HEK293T (cell line): Measurements from ENCODE around the gene RHOU.
"Not testable (repeated sequence)": the region's sequence is repeated elsewhere in the genome, so short reads cannot be mapped to it uniquely, and the experiment has no call there.

Source experiments
- CTCF ChIA-PET: fragments of 350-600 bp; formaldehyde crosslinking; extraction: SDS; loops from one replicate; lab custom pipeline; 2021; ENCODE audit warnings: antibody characterized with exemption, inconsistent platforms; lab: Yijun Ruan, JAX
- POLR2A ChIA-PET: fragments of 350-600 bp; formaldehyde crosslinking; extraction: SDS; loops from one replicate; lab custom pipeline; 2020; ENCODE audit warnings: antibody characterized with exemption, inconsistent platforms; lab: Yijun Ruan, JAX
- DNase-seq: peaks from one replicate; pipeline ENCODE4 v3.0.0; 2012; ENCODE audit warnings: mixed read lengths; ENCODE audit errors: extremely low spot score
- ARNT ChIP-seq: fragments of 450-650 bp; IDR thresholded peaks from 2 replicates; pipeline ENCODE4 v1.6.1; 2017; ENCODE audit warnings: mild to moderate bottlenecking
- BHLHE40 ChIP-seq: fragments of 450-650 bp; IDR thresholded peaks from 2 replicates; pipeline ENCODE4 v1.6.1; 2016; ENCODE audit warnings: mild to moderate bottlenecking, moderate library complexity, borderline replicate concordance
- CTBP1 ChIP-seq: fragments of 450-650 bp; IDR thresholded peaks from 2 replicates; pipeline ENCODE4 v1.6.1; 2016; ENCODE audit warnings: borderline replicate concordance
- ELF4 ChIP-seq: fragments of 450-650 bp; IDR thresholded peaks from 2 replicates; pipeline ENCODE4 v1.6.1; 2017; ENCODE audit warnings: antibody characterized with exemption
- FOXA1 ChIP-seq: fragments of 450-650 bp; IDR thresholded peaks from 2 replicates; pipeline ENCODE4 v1.6.1; 2016; ENCODE audit warnings: mild to moderate bottlenecking
- FOXK2 ChIP-seq: fragments of 450-650 bp; IDR thresholded peaks from 2 replicates; pipeline ENCODE4 v1.6.1; 2016; ENCODE audit warnings: mild to moderate bottlenecking
- FOXM1 ChIP-seq: fragments of 450-650 bp; IDR thresholded peaks from 2 replicates; pipeline ENCODE4 v1.6.1; 2017; ENCODE audit warnings: mild to moderate bottlenecking, borderline replicate concordance
- HDGF ChIP-seq: fragments of 450-650 bp; IDR thresholded peaks from 2 replicates; pipeline ENCODE4 v1.6.1; 2017; ENCODE audit warnings: antibody characterized with exemption, borderline replicate concordance
- L3MBTL2 ChIP-seq: fragments of 450-650 bp; conservative IDR thresholded peaks from 2 replicates; pipeline ENCODE4 v1.6.1; 2016; ENCODE audit warnings: mild to moderate bottlenecking
- LEF1 ChIP-seq: fragments of 450-650 bp; IDR thresholded peaks from 2 replicates; pipeline ENCODE4 v1.6.1; 2017; ENCODE audit warnings: mild to moderate bottlenecking, borderline replicate concordance
- NFRKB ChIP-seq: fragments of 450-650 bp; IDR thresholded peaks from 2 replicates; pipeline ENCODE4 v1.6.1; 2016; ENCODE audit warnings: mild to moderate bottlenecking, moderate library complexity
- PKNOX1 ChIP-seq: fragments of 450-650 bp; IDR thresholded peaks from 2 replicates; pipeline ENCODE4 v1.6.1; 2016
- SP1 ChIP-seq: fragments of 450-650 bp; IDR thresholded peaks from 2 replicates; pipeline ENCODE4 v1.6.1; 2017
- SUZ12 ChIP-seq: fragments of 450-650 bp; IDR thresholded peaks from 2 replicates; pipeline ENCODE4 v1.6.1; 2016; ENCODE audit warnings: mild to moderate bottlenecking
- TARDBP ChIP-seq: fragments of 450-650 bp; IDR thresholded peaks from 2 replicates; pipeline ENCODE4 v1.6.1; 2016
- ZNF384 ChIP-seq: fragments of 450-650 bp; IDR thresholded peaks from 2 replicates; pipeline ENCODE4 v1.6.1; 2016

RHOU gene

DNA sequence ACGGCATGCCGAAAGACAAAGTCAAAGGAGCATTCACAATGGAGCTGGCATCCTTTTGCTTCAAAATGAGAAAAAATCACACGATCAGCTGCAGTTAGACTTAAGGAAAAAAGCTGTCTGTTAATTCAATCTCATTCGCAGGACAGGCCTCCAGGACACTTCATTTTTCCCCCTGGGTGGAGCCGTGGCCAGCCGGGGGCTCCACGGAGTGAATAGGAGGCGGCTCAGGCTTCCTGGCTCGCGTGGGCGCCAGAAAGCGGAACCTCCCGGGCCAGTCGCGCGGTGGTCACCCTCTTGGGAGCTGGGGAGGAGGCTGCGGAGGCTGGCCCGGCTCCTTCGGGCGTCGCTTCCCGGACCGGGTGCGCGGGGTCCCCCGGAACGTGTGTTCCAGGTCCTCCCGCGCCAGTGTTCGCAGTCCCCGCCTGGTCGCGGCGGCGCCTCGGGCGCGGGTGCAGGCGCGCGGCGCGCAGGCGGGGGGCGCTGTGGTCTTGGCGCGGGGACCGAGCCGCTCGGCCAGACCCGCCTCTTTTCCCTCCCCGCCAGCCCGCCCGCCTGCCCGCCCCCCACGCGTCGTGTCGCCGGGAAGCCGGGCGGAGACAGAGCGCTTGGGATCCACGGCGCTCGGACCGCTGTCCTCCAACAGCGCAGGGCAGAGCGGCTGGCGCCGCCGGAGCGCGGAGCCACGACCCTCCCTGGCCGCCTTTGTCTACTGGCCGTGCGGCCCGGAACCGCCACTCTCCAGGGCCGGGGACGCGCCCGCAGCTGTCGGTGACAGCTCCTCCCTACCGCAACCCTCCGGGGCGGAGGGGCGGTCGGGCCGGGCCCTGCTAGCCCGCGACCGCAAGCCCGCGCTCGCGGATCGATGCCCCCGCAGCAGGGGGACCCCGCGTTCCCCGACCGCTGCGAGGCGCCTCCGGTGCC is at the start of gene RHOU:
Gene RHOU (plus strand): TSS at position 599 of the 921 bp plus-strand sequence. CDS start 264 bp downstream, at position 863.
- DNase-seq = peak; percentile 90
- TF ChIP-seq CTBP1 (no peak), L3MBTL2 (peak; percentile 29), ARNT (no peak), FOXK2 (no peak), LEF1 (peak; percentile 82; the same call in 1 of the 2 replicates), BHLHE40 (no peak), ELF4 (no peak), FOXA1 (no peak), HDGF (no peak), NFRKB (no peak), TARDBP (peak; percentile 91), ZNF384 (no peak), SP1 (no peak), PKNOX1 (no peak), SUZ12 (no peak), FOXM1 (0 out of 2 replicates have a peak, but pooled peaks have one; percentile 20)
- POLR2A ChIA-PET = interaction anchor here (0.8 to 2.3 kb wide), 10 partner anchors 46 to 496 kb away, joined by 3 to 8 read pairs (median 3); no protein-coding TSS in a partner anchor
- CTCF ChIA-PET = interaction anchor here (0.6 to 1.8 kb wide), 10 partner anchors 43 to 494 kb away, joined by 3 to 6 read pairs (median 3); no protein-coding TSS in a partner anchor

GRCh38 chr1:228687587-228687986 is 47.7 kb upstream of the RHOU start:
- POLR2A ChIA-PET = interaction anchor here (0.8 kb wide), 1 partner anchor 541 kb away, joined by 3 read pairs; no protein-coding TSS in a partner anchor
- CTCF ChIA-PET = interaction anchor here (0.6 kb wide), 1 partner anchor 800 kb away, joined by 3 read pairs; no protein-coding TSS in a partner anchor
- no peak for TF ChIP-seq SUZ12
- no peak for TF ChIP-seq HDGF
- TF ChIP-seq FOXM1 = no peak
- no peak for TF ChIP-seq BHLHE40
- TF ChIP-seq ZNF384 = no peak
- TF ChIP-seq ELF4 = no peak
- no peak for TF ChIP-seq TARDBP
- TF ChIP-seq ARNT = no peak
- no peak for TF ChIP-seq PKNOX1
- no peak for TF ChIP-seq FOXK2
- TF ChIP-seq L3MBTL2 = no peak
- no peak for TF ChIP-seq CTBP1

DNA sequence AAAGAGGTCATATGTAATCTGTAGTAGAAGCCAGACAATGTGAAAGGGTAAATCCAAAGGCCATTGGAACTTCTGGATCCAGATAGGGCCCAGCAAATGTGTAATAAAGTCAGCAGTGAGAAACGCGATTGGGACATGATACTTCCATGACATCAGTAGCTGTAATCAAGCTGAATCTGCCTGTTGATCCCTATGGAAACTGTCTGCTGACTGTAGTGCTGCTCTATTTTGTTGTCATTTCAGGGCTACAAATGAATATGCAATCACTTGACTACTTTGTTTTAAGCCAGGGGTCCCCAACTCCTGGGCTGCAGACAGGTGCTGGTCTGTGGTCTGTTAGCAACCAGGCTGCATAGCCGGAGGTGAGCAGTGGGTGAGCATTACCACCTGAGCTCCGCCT is 46.0 kb upstream of the RHOU start:
- ChIA-PET CTCF (interaction anchor here (0.8 kb wide), 1 partner anchor 538 kb away, joined by 3 read pairs; no protein-coding TSS in a partner anchor), POLR2A (no interaction called here)
- TF ChIP-seq ARNT (no peak), SUZ12 (no peak), CTBP1 (no peak), NFRKB (no peak), TARDBP (no peak), ELF4 (no peak)
- DNase-seq = no peak

More at GRCh38 chr1:228687587-228687986, 47.7 kb upstream of the RHOU start:
- DNase-seq = no peak

- TF ChIP-seq SP1 = no peak
- TF ChIP-seq FOXA1 = no peak
- peak; percentile 47; the same call in 1 of the 2 replicates for TF ChIP-seq PKNOX1
- ChIA-PET POLR2A (no interaction called here), CTCF (interaction anchor here (0.6 to 1.5 kb wide), 4 partner anchors 179 to 827 kb away, joined by 3 to 9 read pairs (median 4); no protein-coding TSS in a partner anchor)
- no peak for DNase-seq
Observed at GRCh38 chr1:228691211-228691610, 44.1 kb upstream of the RHOU start.

GRCh38 chr1:228691926-228692325 is 43.4 kb upstream of the RHOU start:
- TF ChIP-seq TARDBP (no peak), CTBP1 (no peak), ARNT (no peak), SUZ12 (no peak), FOXM1 (no peak; the same call in 1 of the 2 replicates), ELF4 (no peak), FOXA1 (no peak), FOXK2 (no peak), SP1 (no peak), ZNF384 (no peak), BHLHE40 (no peak), PKNOX1 (no peak)
- DNase-seq = peak; percentile 47
- CTCF ChIA-PET = interaction anchor here (0.6 to 1.5 kb wide), 6 partner anchors 43 to 563 kb away, joined by 3 to 9 read pairs (median 3); no protein-coding TSS in a partner anchor
- POLR2A ChIA-PET = no interaction called here

DNA sequence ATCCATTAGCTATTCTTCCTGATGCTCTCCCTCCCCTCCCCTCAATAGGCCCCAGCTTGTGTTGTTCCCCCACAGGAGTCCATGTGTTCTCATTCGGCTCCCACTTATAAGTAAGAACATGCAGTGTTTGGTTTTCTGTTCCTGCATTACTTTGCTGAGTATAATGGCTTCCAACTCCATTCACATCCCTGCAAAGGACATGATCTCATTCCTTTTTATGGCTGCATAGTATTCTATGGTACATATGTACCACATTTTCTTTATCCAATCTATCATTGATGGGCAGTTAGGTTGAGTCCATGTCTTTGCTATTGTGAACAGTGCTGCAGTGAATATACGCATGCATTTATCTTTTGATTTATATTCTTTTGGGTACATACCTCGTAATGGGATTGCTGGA is 40.8 kb upstream of the RHOU start:
- ChIA-PET CTCF (interaction anchor here (0.6 to 1.3 kb wide), 3 partner anchors 8 to 156 kb away, joined by 4 to 5 read pairs (median 4); no protein-coding TSS in a partner anchor), POLR2A (interaction anchor here (0.9 kb wide), 1 partner anchor 96 kb away, joined by 3 read pairs; no protein-coding TSS in a partner anchor)
- DNase-seq = not testable (repeated sequence)
